Natural killer cell (primary cell): ENCODE results near the gene TK1. TPM values are rescaled to one million over a fixed set of nuclear protein-coding genes. Genes with fewer than 3 reads are reported as not detected.

ENCODE experiments used
- ATAC-seq, 3 donors: fragments of 150-1000 bp in 2 of 3; fragments of 200-7000 bp in 1 of 3; cut with Tn5 transposase; 1 replicate in 1 of 3; 2 replicates in 2 of 3; pipeline ENCODE4 v1.10.0; 2021; ENCODE audit warnings: mild to moderate bottlenecking in 2 of 3, moderate library complexity in 2 of 3
- DNase-seq, 2 donors: peaks; one replicate each; pipeline versions ENCODE4 v3.0.0 to v3.0.0-alpha.2; 2013 to 2021; ENCODE audit warnings: mixed read lengths in 1 of 2
- H3K27ac ChIP-seq: one replicate; pipeline ENCODE4 v1.5.1; 2013; ENCODE audit warnings: mild to moderate bottlenecking, low read length
- H3K27me3 ChIP-seq: one replicate; pipeline ENCODE4 v1.6.1; 2013; ENCODE audit warnings: low read length; ENCODE audit not compliant: control insufficient read depth, insufficient read depth
- H3K36me3 ChIP-seq: one replicate; pipeline ENCODE4 v1.6.1; 2013; ENCODE audit warnings: low read length; ENCODE audit not compliant: control insufficient read depth, insufficient read depth
- H3K4me1 ChIP-seq: one replicate; pipeline ENCODE4 v1.6.1; 2013; ENCODE audit warnings: low read length; ENCODE audit not compliant: control insufficient read depth, insufficient read depth
- H3K4me3 ChIP-seq: one replicate; pipeline ENCODE4 v1.5.1; 2013; ENCODE audit warnings: low read length
- H3K9me3 ChIP-seq: one replicate; pipeline ENCODE4 v1.6.1; 2013; ENCODE audit warnings: low read length; ENCODE audit not compliant: control insufficient read depth, insufficient read depth
- H3K27ac Mint-ChIP-seq, 2 donors: one replicate each; pipeline ENCODE4 v1.8.0; 2022; ENCODE audit warnings: mild to moderate bottlenecking in 2 of 2, mixed read lengths in 2 of 2, moderate library complexity in 1 of 2
- H3K27me3 Mint-ChIP-seq, 2 donors: one replicate each; pipeline ENCODE4 v1.8.0; 2022; ENCODE audit warnings: low read depth in 2 of 2, mixed read lengths in 2 of 2
- H3K36me3 Mint-ChIP-seq: one replicate; pipeline ENCODE4 v1.8.0; 2022; ENCODE audit warnings: mixed read lengths
- H3K4me1 Mint-ChIP-seq, 2 donors: one replicate each; pipeline ENCODE4 v1.8.0; 2022; ENCODE audit warnings: mixed read lengths in 2 of 2
- H3K4me3 Mint-ChIP-seq: one replicate; pipeline ENCODE4 v1.8.0; 2022; ENCODE audit warnings: mild to moderate bottlenecking, moderate library complexity, mixed read lengths
- H3K9me3 Mint-ChIP-seq, 2 donors: one replicate each; pipeline ENCODE4 v1.8.0; 2022; ENCODE audit warnings: mixed read lengths in 2 of 2
- WGBS: methylation state at CpG from one replicate; pipeline ENCODE4 v1.1.7; 2013; ENCODE audit warnings: missing lambda C conversion rate; ENCODE audit not compliant: insufficient coverage; 5-methylcytosine and 5-hydroxymethylcytosine counted together
- intact Hi-C: fragments of 100-400 bp; cut with micrococcal nuclease; formaldehyde crosslinking; loops from one replicate; pipeline ENCODE4 v1.14.2; 2022
- total RNA-seq, 4 donors: library from RNA; stranded (reverse); fragments of 120-200 nt in 1 of 4; gene quantifications; one replicate each; pipeline versions ENCODE4 v1.2.3 to v1.2.4, GENCODE V29; 2013 to 2022
- TF ChIP-seq, protein P1 (sequence below): fragments of 200-600 bp; IDR thresholded peaks from one replicate; pipeline ENCODE4 v1.8.0; 2022; ENCODE audit warnings: antibody characterized with exemption

Gene TK1
- total RNA-seq, 3 donors from 2014 or later (not counting 1 experiment from before 2014, with no cell fraction given): 2.1 to 5.1 (median 3.9) TPM

GRCh38 chr17:78144736-78145641 lies 41.9 kb downstream of the TK1 start:
- TF ChIP-seq, protein P1, sequence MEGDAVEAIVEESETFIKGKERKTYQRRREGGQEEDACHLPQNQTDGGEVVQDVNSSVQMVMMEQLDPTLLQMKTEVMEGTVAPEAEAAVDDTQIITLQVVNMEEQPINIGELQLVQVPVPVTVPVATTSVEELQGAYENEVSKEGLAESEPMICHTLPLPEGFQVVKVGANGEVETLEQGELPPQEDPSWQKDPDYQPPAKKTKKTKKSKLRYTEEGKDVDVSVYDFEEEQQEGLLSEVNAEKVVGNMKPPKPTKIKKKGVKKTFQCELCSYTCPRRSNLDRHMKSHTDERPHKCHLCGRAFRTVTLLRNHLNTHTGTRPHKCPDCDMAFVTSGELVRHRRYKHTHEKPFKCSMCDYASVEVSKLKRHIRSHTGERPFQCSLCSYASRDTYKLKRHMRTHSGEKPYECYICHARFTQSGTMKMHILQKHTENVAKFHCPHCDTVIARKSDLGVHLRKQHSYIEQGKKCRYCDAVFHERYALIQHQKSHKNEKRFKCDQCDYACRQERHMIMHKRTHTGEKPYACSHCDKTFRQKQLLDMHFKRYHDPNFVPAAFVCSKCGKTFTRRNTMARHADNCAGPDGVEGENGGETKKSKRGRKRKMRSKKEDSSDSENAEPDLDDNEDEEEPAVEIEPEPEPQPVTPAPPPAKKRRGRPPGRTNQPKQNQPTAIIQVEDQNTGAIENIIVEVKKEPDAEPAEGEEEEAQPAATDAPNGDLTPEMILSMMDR: no peak
- Histone ChIP-seq H3K36me3 (peaks cover 17% of the 10 kb centered on the region), H3K4me1 (peaks cover 84% of the 10 kb centered on the region), H3K4me3 (no peak overlapping the region), H3K27ac (no peak overlapping the region), H3K9me3 (no peaks in the 10 kb centered on the region), H3K27me3 (no peaks in the 10 kb centered on the region)
- Mint-ChIP-seq H3K27ac (peak overlapping the region in 1 of 2 donors; percentile 78), H3K27me3 (peaks cover 0 to 5% of the 10 kb centered on the region in 2 donors), H3K36me3 (no peaks in the 10 kb centered on the region), H3K4me1 (peaks cover 17 to 34% of the 10 kb centered on the region in 2 donors), H3K4me3 (no peak overlapping the region), H3K9me3 (no peaks in the 10 kb centered on the region)
- intact Hi-C loops: no loop called here
- 83% methylated on average over 18 of the region's 18 CpGs for WGBS
- DNase-seq (peak in 1 of 2 donors; percentile 5), ATAC-seq (no peak)

DNA sequence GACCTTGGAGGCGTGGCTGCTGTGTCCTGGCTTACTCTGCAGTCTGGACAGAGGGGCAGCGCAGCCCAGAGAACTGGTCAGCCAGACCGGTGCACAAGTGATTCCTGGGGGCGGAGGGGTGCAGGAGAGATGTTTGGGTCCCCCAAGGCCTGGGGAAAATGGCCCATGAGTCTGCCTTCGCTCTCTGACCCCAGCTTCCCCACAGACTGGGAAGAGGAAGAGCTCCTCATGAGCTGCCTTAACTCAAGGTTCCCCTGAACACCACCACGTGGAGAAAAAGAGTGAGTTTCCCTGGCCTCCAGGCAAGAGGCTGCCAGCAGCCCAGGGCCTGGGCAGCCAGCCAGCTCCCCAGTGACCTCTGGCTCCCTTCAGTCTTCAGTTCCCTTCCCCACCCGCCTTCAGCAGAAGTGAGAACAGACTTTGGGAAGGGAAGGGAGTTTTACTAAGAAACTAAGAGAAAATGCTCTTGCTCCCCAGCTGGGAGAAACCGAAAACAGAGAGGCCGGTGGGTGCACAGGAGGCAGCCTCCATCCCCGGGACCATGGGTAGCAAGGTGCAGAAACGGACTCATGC lies 42.6 kb downstream of the TK1 start:
- H3K36me3 Mint-ChIP-seq: no peaks in the 10 kb centered on the region
- intact Hi-C loops: no loop called here
- H3K27me3 ChIP-seq: no peaks in the 10 kb centered on the region
- no peak overlapping the region for H3K4me3 Mint-ChIP-seq
- TF ChIP-seq, protein P1: no peak
- peaks cover 0 to 5% of the 10 kb centered on the region in 2 donors for H3K27me3 Mint-ChIP-seq
- H3K36me3 ChIP-seq: peaks cover 19% of the 10 kb centered on the region
- H3K4me1 Mint-ChIP-seq: peaks cover 22 to 40% of the 10 kb centered on the region in 2 donors
- peaks cover 91% of the 10 kb centered on the region for H3K4me1 ChIP-seq
- whole genome bisulfite sequencing: 75% methylated on average over 10 of the region's 11 CpGs
- H3K9me3 ChIP-seq: no peaks in the 10 kb centered on the region
- DNase-seq (no peak), ATAC-seq (no peak)
- no peaks in the 10 kb centered on the region for H3K9me3 Mint-ChIP-seq
- peak overlapping the region; percentile 5 for H3K27ac ChIP-seq
- peak overlapping the region in 1 of 2 donors; percentile 78 for H3K27ac Mint-ChIP-seq
- H3K4me3 ChIP-seq: no peak overlapping the region

DNA sequence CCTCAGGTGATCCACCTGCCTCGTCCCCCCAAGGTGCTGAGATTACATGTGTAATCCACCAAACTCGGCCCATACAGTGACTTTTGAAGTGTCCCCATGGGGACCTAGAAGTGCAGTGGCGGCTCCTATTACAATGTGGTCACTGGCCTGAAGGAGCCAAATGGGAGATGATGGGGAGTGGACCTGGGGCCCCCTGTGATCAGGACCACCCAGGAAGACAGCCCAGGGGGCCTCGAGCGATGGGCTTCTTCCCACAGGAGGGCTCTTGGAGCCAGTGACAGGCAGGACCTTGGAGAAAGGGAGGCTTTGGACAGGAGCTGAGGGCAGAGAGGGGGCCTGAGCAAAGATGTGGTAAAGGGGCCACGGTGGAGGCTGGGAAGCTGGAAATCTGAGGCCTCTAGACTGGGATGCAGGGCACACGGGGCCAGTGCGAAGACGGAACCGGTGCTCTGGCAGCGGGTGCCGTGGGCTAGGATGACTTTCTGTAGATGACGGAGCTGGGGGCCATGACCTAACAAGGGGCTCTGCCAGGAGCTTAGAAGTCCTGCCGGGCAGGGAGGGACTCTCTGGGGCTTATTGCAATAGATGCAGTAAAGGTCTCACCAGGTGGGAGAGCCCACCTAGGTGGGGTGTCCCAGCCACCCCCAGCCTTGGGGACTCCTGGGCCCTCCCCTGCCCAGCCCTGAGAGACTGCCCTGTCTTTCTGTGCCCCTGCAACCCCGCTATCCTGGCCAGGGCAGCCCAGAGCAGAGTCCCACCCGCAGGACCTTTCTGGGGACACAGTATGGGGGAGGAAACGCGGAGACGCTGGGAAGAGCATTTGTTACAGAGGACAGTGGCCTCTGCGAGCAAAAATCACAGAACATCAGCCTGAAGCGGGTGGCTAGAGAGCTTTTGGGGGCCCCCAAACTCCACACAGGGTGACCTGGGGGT lies 43.4 kb downstream of the TK1 start:
- Mint-ChIP-seq H3K4me1 (peaks cover 30 to 44% of the 10 kb centered on the region in 2 donors), H3K27ac (peak overlapping the region; percentile 61 to 78), H3K4me3 (no peak overlapping the region), H3K36me3 (no peaks in the 10 kb centered on the region), H3K27me3 (peaks cover 0 to 2% of the 10 kb centered on the region in 2 donors), H3K9me3 (no peaks in the 10 kb centered on the region)
- DNase-seq (no peak), ATAC-seq (no peak)
- peak overlapping the region; percentile 5 for H3K27ac ChIP-seq
- no peak overlapping the region for H3K4me3 ChIP-seq
- H3K9me3 ChIP-seq: no peaks in the 10 kb centered on the region
- TF ChIP-seq, protein P1: no peak
- intact Hi-C loops: no loop called here
- H3K36me3 ChIP-seq: peaks cover 21% of the 10 kb centered on the region
- 91% methylated on average over 21 of the region's 21 CpGs for WGBS
- H3K27me3 ChIP-seq: no peaks in the 10 kb centered on the region
- H3K4me1 ChIP-seq: peaks cover 94% of the 10 kb centered on the region
